SK-N-SH (cell line): Measurements from ENCODE around the gene RABGGTA. TPM values are rescaled to one million over a fixed set of nuclear protein-coding genes. Genes with fewer than 3 reads are reported as not detected.
"Not testable (repeated sequence)": the region's sequence is repeated elsewhere in the genome, so short reads cannot be mapped to it uniquely, and the experiment has no call there.

Experiments used
- CTCF ChIA-PET: fragments of 300-600, 350-600 bp; formaldehyde crosslinking; extraction: SDS; loops from one replicate; lab custom pipeline; 2021; lab: Yijun Ruan, JAX
- POLR2A ChIA-PET: fragments of 350-600 bp; sonication (Branson Sonifier 250); formaldehyde crosslinking; extraction: SDS; loops from one replicate; lab custom pipeline; 2020; ENCODE audit warnings: antibody characterized with exemption, inconsistent platforms; lab: Yijun Ruan, JAX
- DNase-seq: peaks from one replicate; pipeline ENCODE4 v3.0.0; 2012
- H2AFZ ChIP-seq: fragments of 200-600 bp; sonication (generic); 2 replicates; pipeline ENCODE4 v1.8.1; 2016; ENCODE audit warnings: antibody characterized with exemption, mild to moderate bottlenecking, low read depth
- H3F3A ChIP-seq: fragments of 200-600 bp; sonication (generic); replicated peaks from 2 replicates; pipeline ENCODE3; 2016; ENCODE audit warnings: antibody characterized with exemption, mild to moderate bottlenecking; ENCODE audit not compliant: insufficient read depth
- H3K27ac ChIP-seq, 2 experiments: fragments of 200-500 bp in 1 of 2; fragments of 200-600 bp in 1 of 2; sonication (Bioruptor generic) in 1 of 2; sonication (generic), shearing (Covaris generic) in 1 of 2; 2 replicates each; pipeline versions ENCODE4 v1.5.1 to v1.6.1; 2014 to 2016; ENCODE audit warnings: low read depth in 2 of 2, inconsistent platforms in 1 of 2, low read length in 1 of 2, mild to moderate bottlenecking in 1 of 2, mixed read lengths in 1 of 2
- H3K27me3 ChIP-seq: fragments of 200-600 bp; sonication (generic), shearing (Covaris generic); 2 replicates; pipeline ENCODE4 v1.6.1; 2016; ENCODE audit warnings: mixed run types; ENCODE audit not compliant: insufficient read depth
- H3K36me3 ChIP-seq, 2 experiments: fragments of 200-500 bp in 1 of 2; fragments of 200-600 bp in 1 of 2; sonication (Bioruptor generic) in 1 of 2; sonication (generic) in 1 of 2; replicated peaks in 1 of 2; 2 replicates each; pipeline versions ENCODE3 to v1.5.1; 2014 to 2016; ENCODE audit warnings: low read length in 1 of 2, mild to moderate bottlenecking in 1 of 2; ENCODE audit not compliant: insufficient read depth in 2 of 2, control insufficient read depth in 1 of 2
- H3K4me1 ChIP-seq, 2 experiments: fragments of 200-500 bp in 1 of 2; fragments of 200-600 bp in 1 of 2; sonication (Bioruptor generic) in 1 of 2; sonication (generic), shearing (Covaris generic) in 1 of 2; 2 replicates each; pipeline versions ENCODE4 v1.5.1 to v1.6.1; 2014 to 2016; ENCODE audit warnings: low read depth in 1 of 2, low read length in 1 of 2, mixed run types in 1 of 2; ENCODE audit not compliant: insufficient read depth in 2 of 2, control insufficient read depth in 1 of 2
- H3K4me2 ChIP-seq: fragments of 200-600 bp; sonication (generic), shearing (Covaris generic); 2 replicates; pipeline ENCODE4 v1.6.1; 2017; ENCODE audit warnings: mixed run types
- H3K4me3 ChIP-seq, 2 experiments: fragments of 200-500 bp in 1 of 2; fragments of 200-600 bp in 1 of 2; sonication (Bioruptor generic) in 1 of 2; sonication (generic), shearing (Covaris generic) in 1 of 2; 2 replicates each; pipeline versions ENCODE4 v1.5.1 to v1.8.1; 2014 to 2016; ENCODE audit warnings: low read depth in 2 of 2, inconsistent platforms in 1 of 2, low read length in 1 of 2, mild to moderate bottlenecking in 1 of 2, mixed read lengths in 1 of 2, moderate library complexity in 1 of 2
- H3K79me2 ChIP-seq: fragments of 200-600 bp; sonication (generic); 2 replicates; pipeline ENCODE4 v1.8.1; 2017; ENCODE audit warnings: mild to moderate bottlenecking; ENCODE audit not compliant: insufficient read depth
- H3K9ac ChIP-seq: fragments of 200-600 bp; sonication (generic); 2 replicates; pipeline ENCODE4 v1.6.1; 2017; ENCODE audit warnings: mixed run types
- H3K9me2 ChIP-seq: fragments of 200-600 bp; sonication (generic); 2 replicates; pipeline ENCODE4 v1.6.1; 2017; ENCODE audit warnings: mixed run types
- H3K9me3 ChIP-seq: fragments of 200-600 bp; sonication (generic); 2 replicates; pipeline ENCODE4 v1.6.1; 2017; ENCODE audit warnings: mixed run types, mild to moderate bottlenecking, moderate library complexity
- H4K20me1 ChIP-seq: fragments of 200-600 bp; sonication (generic); 2 replicates; pipeline ENCODE4 v1.6.1; 2017; ENCODE audit warnings: mild to moderate bottlenecking, mixed run types; ENCODE audit not compliant: insufficient read depth
- MAX ChIP-seq: IDR thresholded peaks from 2 replicates; pipeline ENCODE4 v1.4.0; 2012; ENCODE audit warnings: low read depth
- MEF2A ChIP-seq: IDR thresholded peaks from 2 replicates; pipeline ENCODE4 v1.4.0; 2012; ENCODE audit warnings: low read depth, borderline replicate concordance
- POLR2AphosphoS5 ChIP-seq: IDR thresholded peaks from 2 replicates; pipeline ENCODE4 v1.6.1; 2012; ENCODE audit warnings: low read depth, low read length
- RXRA ChIP-seq: IDR thresholded peaks from 2 replicates; pipeline ENCODE4 v1.4.0; 2012; ENCODE audit warnings: low read depth, mild to moderate bottlenecking, borderline replicate concordance
- SMC3 ChIP-seq: IDR thresholded peaks from 2 replicates; pipeline ENCODE4 v1.6.1; 2012; ENCODE audit warnings: low read depth, low read length, improper control_type of control experiment
- TAF1 ChIP-seq: IDR thresholded peaks from 2 replicates; pipeline ENCODE4 v1.6.1; 2012; ENCODE audit warnings: low read depth, mild to moderate bottlenecking, low read length, moderate library complexity, borderline replicate concordance
- YY1 ChIP-seq: IDR thresholded peaks from 2 replicates; pipeline ENCODE4 v1.4.0; 2012; ENCODE audit warnings: low read depth, mild to moderate bottlenecking
- WGBS: methylation state at CpG from one replicate; pipeline ENCODE4 v1.1.6; 2017; ENCODE audit warnings: low lambda C conversion rate; 5-methylcytosine and 5-hydroxymethylcytosine counted together
- polyA plus RNA-seq, 3 experiments: library from polyadenylated mRNA; depleted of rRNA; stranded (reverse); fragments of >200 nt; gene quantifications; 2 replicates each; pipeline ENCODE4 v1.2.3, GENCODE V29; 2012
- TF ChIP-seq, protein P1 (sequence below): IDR thresholded peaks from 2 replicates; pipeline ENCODE4 v1.6.1; 2012; ENCODE audit warnings: mild to moderate bottlenecking, low read depth, low read length, moderate library complexity
- TF ChIP-seq, protein P2 (sequence below): IDR thresholded peaks from 2 replicates; pipeline ENCODE4 v1.4.0; 2012; ENCODE audit warnings: low read depth, borderline replicate concordance

RABGGTA gene
- polyA plus RNA-seq, 1 of the 3 experiments (the other 2 are of a cell fraction): 59.4 TPM

GRCh38 chr14:24219080-24219479, 52.3 kb downstream of the RABGGTA start:
- WGBS: 91% methylated on average over 4 of the region's 4 CpGs

DNA sequence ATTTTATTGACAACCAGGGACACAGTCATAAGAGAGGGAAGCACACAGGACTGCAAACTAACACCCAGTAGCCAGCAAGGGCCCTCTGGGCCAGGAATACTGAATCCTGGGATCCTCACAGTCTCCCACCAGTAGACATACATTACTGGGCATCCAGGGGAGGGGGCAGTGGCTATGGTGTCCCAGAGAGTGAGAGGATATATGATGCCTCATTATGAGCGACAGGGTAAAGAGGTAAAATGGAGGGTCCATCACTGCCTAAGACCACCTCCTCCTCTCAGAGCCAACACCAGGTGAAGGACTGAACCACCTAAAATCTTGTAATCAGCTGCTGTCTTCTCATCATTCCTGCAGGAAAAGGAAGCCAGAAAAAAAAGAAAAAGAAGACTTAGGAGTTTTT, 54.5 kb downstream of the RABGGTA start:
- not testable (repeated sequence) for H3K27ac ChIP-seq
- whole genome bisulfite sequencing: 100% methylated on average over 1 of the region's 1 CpG
- H3K4me1 ChIP-seq: peaks cover 9 to 17% of the 10 kb centered on the region in 2 experiments; a peak in 3 of 4 replicates

More at GRCh38 chr14:24219080-24219479, 52.3 kb downstream of the RABGGTA start:
- ChIA-PET POLR2A (interaction anchor here (0.6 to 1.3 kb wide), 2 partner anchors 16 to 19 kb away, joined by 3 to 6 read pairs; no protein-coding TSS in a partner anchor), CTCF (interaction anchor here (1.5 to 2.2 kb wide), 2 partner anchors 23 to 78 kb away, joined by 6 to 12 read pairs; partner anchors contain the start of gene TINF2)
- peaks cover 4 to 11% of the 10 kb centered on the region in 2 experiments; a peak in 2 of 4 replicates for H3K4me1 ChIP-seq
- H2AFZ ChIP-seq: no peak overlapping the region
- H3K9me2 ChIP-seq: no peaks in the 10 kb centered on the region
- H3K9me3 ChIP-seq: no peaks in the 10 kb centered on the region
- H3K4me3 ChIP-seq: no peak overlapping the region
- no peak for TF ChIP-seq POLR2AphosphoS5
- TF ChIP-seq, protein P1, sequence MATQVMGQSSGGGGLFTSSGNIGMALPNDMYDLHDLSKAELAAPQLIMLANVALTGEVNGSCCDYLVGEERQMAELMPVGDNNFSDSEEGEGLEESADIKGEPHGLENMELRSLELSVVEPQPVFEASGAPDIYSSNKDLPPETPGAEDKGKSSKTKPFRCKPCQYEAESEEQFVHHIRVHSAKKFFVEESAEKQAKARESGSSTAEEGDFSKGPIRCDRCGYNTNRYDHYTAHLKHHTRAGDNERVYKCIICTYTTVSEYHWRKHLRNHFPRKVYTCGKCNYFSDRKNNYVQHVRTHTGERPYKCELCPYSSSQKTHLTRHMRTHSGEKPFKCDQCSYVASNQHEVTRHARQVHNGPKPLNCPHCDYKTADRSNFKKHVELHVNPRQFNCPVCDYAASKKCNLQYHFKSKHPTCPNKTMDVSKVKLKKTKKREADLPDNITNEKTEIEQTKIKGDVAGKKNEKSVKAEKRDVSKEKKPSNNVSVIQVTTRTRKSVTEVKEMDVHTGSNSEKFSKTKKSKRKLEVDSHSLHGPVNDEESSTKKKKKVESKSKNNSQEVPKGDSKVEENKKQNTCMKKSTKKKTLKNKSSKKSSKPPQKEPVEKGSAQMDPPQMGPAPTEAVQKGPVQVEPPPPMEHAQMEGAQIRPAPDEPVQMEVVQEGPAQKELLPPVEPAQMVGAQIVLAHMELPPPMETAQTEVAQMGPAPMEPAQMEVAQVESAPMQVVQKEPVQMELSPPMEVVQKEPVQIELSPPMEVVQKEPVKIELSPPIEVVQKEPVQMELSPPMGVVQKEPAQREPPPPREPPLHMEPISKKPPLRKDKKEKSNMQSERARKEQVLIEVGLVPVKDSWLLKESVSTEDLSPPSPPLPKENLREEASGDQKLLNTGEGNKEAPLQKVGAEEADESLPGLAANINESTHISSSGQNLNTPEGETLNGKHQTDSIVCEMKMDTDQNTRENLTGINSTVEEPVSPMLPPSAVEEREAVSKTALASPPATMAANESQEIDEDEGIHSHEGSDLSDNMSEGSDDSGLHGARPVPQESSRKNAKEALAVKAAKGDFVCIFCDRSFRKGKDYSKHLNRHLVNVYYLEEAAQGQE: no peak
- no peak for TF ChIP-seq RXRA
- TF ChIP-seq, protein P2, sequence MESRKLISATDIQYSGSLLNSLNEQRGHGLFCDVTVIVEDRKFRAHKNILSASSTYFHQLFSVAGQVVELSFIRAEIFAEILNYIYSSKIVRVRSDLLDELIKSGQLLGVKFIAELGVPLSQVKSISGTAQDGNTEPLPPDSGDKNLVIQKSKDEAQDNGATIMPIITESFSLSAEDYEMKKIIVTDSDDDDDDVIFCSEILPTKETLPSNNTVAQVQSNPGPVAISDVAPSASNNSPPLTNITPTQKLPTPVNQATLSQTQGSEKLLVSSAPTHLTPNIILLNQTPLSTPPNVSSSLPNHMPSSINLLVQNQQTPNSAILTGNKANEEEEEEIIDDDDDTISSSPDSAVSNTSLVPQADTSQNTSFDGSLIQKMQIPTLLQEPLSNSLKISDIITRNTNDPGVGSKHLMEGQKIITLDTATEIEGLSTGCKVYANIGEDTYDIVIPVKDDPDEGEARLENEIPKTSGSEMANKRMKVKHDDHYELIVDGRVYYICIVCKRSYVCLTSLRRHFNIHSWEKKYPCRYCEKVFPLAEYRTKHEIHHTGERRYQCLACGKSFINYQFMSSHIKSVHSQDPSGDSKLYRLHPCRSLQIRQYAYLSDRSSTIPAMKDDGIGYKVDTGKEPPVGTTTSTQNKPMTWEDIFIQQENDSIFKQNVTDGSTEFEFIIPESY: no peak
- TF ChIP-seq TAF1: no peak
- no peak for TF ChIP-seq YY1
- TF ChIP-seq MEF2A: no peak
- TF ChIP-seq MAX: no peak
- no peak for TF ChIP-seq SMC3
- H3K79me2 ChIP-seq: peaks cover 70% of the 10 kb centered on the region
- no peak overlapping the region for H3K4me2 ChIP-seq
- H3K9ac ChIP-seq: no peak overlapping the region
- no peaks in the 10 kb centered on the region for H3K27me3 ChIP-seq
- peaks cover 7% of the 10 kb centered on the region; the same call in 1 of the 2 replicates for H4K20me1 ChIP-seq
- H3F3A ChIP-seq: peaks cover 11% of the 10 kb centered on the region
- peaks cover 9 to 19% of the 10 kb centered on the region in 2 experiments for H3K36me3 ChIP-seq
- DNase-seq: no peak
- no peak overlapping the region for H3K27ac ChIP-seq

More for the DNA sequence above, 54.5 kb downstream of the RABGGTA start:
- H3K9ac ChIP-seq, POLR2A ChIA-PET, DNase-seq, H3K4me3 ChIP-seq, H3K9me3 ChIP-seq, H3K9me2 ChIP-seq, H4K20me1 ChIP-seq, H3K4me2 ChIP-seq, H2AFZ ChIP-seq, H3K27me3 ChIP-seq: not testable (repeated sequence)
- H3F3A ChIP-seq: peaks cover 26% of the 10 kb centered on the region
- CTCF ChIA-PET: interaction anchor here (0.9 to 3.8 kb wide), 7 partner anchors 11 to 126 kb away, joined by 3 to 20 read pairs (median 11); partner anchors contain the start of genes IRF9 and TINF2
- H3K79me2 ChIP-seq: peaks cover 59% of the 10 kb centered on the region
- H3K36me3 ChIP-seq: peaks cover 9 to 23% of the 10 kb centered on the region in 2 experiments
